SH-SY5Y (cell line): ENCODE data around the gene ADGRG3.

Experiments
- GATA2 ChIP-seq: IDR thresholded peaks from 2 replicates; pipeline ENCODE4 v1.6.1; 2011; ENCODE audit warnings: mild to moderate bottlenecking, low read depth, low read length
- GATA3 ChIP-seq: IDR thresholded peaks from 2 replicates; pipeline ENCODE4 v1.6.1; 2011; ENCODE audit warnings: low read depth, mild to moderate bottlenecking, low read length, moderate library complexity

DNA sequence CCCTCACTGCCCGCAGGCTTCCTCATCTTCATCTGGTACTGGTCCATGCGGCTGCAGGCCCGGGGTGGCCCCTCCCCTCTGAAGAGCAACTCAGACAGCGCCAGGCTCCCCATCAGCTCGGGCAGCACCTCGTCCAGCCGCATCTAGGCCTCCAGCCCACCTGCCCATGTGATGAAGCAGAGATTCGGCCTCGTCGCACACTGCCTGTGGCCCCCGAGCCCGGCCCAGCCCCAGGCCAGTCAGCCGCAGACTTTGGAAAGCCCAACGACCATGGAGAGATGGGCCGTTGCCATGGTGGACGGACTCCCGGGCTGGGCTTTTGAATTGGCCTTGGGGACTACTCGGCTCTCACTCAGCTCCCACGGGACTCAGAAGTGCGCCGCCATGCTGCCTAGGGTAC lies 4.7 kb upstream of the ADGRG3 start:
- no peak for TF ChIP-seq GATA3
- TF ChIP-seq GATA2: no peak
